Measurements from ENCODE around the gene MYO7B. TPM values are rescaled to one million over a fixed set of nuclear protein-coding genes. Genes with fewer than 3 reads are reported as not detected.

The MYO7B gene
- total RNA-seq, 1 donor from 2014 or later = 0.04 TPM

DNA sequence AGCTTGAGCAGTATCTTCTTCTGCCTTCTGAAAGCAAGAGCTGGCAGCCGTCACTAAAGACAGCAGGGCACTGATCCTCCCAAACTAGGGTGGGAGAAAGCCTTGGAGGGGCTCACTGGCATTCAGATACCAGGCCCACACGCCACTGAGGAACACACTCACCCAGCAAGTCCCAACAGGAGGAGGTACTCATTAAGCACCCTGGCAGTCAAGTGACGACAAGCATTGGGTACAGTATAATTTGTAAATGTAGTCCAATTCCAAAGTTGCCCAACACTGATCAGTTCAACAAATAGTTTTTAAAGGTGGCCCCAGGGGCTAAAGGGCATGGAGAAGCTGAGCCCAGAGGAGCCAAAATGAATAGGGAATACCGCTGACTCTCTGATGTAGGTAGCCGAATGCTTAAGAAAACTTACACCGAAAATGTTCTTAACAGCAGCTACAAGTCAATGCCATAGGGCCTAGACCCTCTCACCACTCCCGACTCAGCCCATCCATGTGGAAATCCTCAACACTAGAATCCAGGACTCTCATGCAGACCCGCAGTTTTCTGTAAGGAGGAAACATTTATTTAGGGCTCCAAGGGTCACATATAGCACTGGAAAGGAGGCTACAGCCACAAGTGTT lies 129.9 kb downstream of the MYO7B start:
- no peak for ATAC-seq

DNA sequence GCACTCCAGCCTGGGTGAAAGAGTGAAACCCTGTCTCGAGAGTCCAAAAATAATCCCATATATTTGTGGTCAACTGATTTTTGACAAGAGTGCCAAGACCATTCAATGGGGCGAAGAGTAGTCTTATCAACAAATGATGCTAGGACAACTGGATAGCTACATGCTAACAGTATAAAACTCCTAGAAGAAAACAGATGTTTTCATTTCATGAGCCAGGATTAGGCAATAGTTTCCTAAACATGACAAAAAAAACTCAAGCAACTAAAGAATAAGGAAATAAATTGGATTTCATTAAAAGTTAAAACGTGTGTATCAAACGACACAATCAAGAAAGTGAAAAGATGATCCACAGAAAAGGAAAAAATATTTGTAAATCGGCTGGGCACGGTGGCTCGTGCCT lies 133.6 kb downstream of the MYO7B start:
- ATAC-seq = no peak

DNA sequence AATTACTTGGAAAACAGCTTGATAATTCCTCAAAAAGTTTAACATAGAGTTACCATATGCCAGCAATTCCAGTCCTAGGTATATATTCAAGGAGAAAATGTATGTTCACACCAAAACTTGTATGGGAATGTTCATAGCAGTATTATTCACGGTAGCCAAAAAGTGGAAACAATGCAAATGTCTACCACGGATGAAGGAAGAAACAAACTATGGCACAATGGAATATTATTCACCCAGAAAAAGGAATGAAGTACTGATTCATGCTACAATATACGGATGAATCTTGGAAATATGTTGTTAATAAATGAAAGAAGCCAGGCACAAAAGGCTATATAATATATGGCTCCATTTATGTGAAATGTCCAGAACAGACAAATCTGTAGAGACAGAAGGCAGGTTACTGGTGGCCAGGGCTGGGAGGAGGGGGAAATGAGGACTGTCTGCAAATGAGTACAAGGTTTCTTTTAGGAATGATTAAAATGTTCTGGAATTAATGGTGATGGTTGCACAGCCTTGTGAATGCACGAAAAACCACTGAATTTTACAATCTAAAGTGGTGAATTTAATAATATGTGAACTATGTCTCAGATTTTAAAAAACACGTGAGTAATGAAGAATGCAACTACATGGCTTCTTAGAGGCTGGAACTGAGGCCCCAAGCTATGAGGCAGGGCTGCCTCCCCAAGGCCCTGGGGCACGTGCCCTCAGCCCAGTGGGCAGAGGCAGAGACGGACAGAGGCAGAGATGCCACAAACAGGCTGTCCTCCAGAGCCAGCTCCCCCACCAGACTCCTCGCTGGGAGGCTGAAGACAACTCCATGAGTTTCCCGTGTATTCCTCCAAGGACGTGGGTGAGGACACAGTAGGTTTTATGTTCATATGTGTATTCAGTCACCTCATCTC lies 134.8 kb downstream of the MYO7B start:
- ATAC-seq = no peak

DNA sequence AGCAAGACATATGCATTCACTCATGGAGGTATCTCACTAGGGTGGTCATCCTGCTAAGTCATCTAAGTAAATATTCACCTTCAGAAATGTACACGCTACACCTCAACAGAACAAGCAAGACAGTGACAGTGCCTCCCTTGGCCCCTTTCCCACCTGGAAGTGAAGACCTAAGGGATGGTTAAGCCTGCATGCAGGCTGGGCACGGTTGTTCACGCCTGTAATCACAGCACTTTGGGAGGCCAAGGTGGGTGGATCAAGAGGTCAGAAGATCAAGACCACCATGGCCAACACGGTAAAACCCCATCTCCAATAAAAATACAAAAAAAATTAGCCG lies 135.4 kb downstream of the MYO7B start:
- no peak for ATAC-seq

- no peak for ATAC-seq
Observed at GRCh38 chr2:127671557-127672302, 136.2 kb downstream of the MYO7B start.

DNA sequence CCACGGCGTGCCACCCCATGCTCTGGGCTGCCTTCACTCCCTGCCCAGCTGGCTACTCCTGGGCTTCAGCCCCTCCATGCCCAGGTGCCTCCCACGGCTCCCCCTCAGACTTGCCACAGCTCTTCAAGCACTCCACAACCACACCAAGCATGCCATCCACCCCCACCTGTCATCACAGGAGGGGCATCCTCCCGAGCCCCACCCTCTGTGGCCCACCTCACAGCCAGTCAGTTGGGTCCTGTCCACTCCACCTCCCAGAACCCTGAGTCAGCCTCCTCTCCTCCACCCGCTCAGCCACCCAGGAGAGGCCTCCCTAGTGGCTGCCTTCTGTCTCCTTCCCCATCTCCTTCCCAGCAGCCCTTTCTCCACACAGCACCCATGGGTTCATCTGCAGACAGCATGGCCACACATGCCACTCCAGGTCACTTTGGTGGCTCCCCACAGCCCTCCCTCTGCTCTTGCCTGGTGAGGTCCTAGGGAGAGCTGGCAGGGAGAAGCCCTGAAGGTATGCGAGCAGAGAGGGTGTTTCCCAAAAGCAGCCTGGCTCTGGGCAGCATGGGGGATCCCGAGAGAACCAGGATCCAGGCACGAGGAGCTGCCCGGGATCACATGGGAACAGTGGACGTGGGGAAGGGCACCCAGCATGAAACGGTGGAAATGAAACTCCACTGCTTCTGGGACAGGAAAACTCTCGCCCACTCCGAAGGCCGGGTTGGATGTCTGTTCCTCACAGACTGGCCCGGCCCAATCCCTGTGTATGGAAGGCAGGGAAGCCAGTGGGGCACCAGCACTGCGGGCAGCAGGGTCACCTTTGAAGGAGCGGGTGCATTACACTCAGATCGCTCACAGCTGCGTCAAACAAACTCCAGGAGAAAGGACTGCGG lies 137.1 kb downstream of the MYO7B start:
- peak; percentile 9 for ATAC-seq

GRCh38 chr2:127673291-127674069 lies 138.0 kb downstream of the MYO7B start:
- ATAC-seq = no peak

DNA sequence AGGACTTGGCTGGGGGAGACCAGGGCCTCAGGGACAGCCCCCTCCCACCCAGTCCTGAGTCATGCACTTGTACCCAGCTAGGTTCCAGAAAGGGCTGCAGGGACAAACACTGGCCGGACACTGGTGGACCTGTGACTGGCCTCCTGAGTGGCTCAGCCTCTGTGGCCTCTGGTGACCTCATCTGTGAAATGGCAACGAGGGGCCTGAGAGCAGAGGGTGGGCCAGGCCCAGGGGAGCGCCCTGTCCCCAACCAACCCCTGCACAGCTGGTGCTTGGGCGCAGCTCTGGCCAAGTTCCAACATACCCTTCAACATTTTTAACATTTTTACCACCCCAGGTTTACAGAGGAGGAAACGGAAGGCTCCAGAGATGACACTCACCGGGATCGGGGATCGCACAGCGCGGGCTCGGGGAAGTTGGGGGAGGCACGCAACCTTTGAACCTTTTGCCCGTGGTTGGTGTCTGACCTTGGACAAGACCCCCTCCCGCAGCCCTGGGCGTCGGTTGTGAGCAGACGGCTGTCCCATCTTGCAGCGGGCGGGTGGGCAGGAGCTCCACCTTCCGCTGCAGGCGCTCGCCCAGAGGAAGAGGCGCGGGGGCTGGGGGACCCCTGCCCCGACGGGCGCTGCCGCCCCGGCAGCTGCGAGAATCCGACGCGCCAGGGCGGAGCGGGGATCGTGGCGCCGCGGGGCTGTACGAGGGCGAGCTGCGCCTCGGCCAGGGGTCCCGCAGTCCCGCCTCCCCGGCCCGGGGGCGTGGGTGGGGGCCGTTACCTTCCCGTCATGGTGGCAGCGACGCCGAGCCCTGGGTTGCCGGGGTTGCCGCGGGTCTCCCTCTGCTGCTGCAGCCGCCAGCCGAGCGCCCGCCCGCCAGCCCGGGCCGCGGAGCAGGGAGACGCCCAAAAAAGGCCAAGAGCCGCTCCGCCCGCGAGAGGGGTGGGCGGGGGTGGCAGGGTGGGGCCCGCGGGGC lies 139.0 kb downstream of the MYO7B start:
- peak; percentile 38 for ATAC-seq

GRCh38 chr2:127675331-127676261 lies 140.1 kb downstream of the MYO7B start, which contains the start of gene LIMS2:
TSS of gene LIMS2 (minus strand) at chr2:127675530. CDS start at chr2:127675024, 506 bp downstream.
- ATAC-seq = no peak

DNA sequence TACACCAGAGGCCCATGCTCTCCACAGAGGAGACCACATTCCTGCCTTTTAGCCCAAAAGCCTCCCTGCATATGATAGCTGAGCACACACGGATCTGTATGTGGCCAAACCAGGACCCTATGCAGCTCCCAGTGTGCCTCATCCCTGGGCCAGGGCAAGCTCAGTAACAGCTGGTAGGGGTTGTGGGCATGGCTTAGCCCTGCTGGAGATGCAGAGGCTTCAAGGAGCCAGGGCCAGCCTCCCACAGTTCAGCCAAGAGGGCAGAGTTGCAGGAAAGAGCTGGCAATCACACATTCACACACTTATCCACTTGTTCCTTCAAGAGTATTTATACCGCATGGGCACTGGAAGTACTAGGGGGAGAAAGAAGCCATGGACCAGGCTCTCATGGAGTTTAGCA lies 141.4 kb downstream of the MYO7B start:
- no peak for ATAC-seq

- no peak for ATAC-seq
Observed at GRCh38 chr2:127678531-127678930, 143.0 kb downstream of the MYO7B start.

DNA sequence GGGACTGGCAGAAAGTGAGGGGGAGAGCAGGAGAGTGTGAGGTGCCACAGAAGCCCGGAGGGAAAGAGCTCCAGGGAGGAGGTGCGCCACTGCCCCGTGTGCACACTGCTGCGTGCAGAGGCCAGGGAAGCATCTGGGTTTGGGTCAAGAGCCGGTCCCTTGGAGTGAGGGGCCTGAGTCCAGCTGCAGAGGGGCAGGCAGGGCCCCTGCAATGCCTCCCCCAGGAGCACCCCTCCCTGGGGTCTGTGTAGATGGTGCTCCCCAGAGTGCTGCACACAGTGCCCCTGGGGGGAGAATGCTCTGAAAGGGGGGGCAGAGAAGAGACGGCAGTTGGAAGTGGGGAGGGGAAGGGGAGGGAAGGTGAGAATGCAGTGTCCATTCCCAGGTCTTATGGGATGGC lies 143.5 kb downstream of the MYO7B start:
- ATAC-seq = no peak

DNA sequence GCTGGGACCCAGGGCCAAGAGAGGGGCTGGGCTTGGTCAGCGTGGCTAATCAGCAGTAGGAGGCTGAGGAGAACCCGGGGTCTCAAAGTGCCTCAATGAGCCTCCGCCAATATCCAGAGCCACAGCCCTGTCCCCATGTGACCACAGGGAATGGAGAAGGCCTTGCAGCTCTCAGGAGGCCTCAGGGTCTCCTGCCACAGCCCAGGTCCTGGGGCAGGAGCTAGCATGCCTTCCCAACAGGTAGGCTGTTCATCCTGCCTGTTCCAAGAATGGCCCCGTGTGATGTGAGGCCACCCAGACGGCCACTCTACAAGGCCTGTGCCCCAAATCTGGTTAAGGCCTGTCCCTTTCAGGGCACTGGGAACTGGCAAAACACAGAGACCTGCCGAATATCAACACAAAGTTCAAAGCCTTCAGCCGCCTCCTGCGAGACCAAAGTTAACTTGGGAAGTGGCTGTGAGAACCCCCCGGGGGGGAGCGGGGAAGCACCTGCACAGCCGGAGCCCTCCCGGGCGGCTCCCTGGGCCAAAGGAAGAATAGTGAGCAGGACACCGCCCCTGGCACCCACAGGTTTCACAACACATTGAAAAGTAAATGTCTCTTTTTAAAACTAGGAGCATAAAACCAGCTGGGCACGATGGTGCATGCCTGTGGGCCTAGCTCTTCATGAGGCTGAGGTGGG lies 144.3 kb downstream of the MYO7B start:
- ATAC-seq = no peak

DNA sequence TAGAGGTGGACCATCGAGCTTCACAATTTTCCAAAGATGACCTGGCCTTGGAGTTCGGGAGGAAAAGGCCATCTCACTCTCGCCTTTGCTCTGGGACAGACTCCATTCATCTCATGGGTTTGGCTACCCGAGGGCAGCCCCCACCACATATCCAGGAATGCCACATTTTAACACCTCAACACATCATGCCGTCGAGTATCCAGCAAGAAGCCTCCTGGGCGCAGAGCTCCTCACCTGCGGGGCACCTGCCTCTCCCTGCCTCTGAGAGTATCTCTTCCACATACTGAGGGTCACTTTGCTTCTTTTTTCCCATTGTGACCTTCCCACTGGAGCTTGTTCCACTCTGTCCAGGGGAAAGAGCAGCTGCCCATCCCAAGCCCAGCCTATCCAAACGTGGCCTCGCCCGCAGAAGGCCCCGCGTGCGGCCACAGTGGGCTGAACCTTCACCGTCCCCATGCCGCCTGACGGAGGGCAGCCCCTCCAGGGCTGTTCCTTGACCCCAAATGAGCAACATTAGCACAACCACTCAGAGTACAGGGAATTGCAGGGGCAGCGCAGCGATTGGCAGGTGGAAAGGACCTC lies 145.3 kb downstream of the MYO7B start:
- ATAC-seq = no peak

DNA sequence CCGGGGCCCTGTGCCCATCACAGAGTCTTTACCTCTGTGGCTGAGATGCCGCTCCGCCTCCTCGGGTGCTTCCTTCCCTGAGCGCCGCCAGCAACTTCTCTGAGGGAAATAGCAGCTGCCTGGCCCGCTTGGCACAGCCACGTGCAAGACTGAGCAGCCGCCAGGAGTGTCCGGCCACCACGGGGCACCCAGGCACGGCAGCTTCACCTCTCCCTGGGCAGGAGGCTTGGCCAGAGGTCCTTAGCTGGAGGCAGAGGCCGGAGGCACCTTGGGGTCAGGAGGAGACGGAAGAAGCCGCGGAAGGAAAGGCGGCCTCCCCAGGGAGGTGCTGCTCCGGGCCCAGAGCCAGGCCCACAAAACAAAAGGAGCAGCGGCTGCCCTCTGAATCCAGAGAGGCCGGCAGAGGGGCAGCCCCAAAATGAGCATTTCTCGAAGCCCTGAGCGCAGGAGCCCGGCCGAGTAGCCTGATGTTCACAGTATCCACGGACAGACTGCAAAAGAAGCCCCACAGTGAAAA lies 145.9 kb downstream of the MYO7B start:
- ATAC-seq = peak; percentile 11

GRCh38 chr2:127681976-127682857 lies 146.7 kb downstream of the MYO7B start:
- no peak for ATAC-seq

- ATAC-seq = no peak
Observed at GRCh38 chr2:127683056-127683455, 147.6 kb downstream of the MYO7B start.
